ENCODE measurements around the gene NUTM2F. TPM values are rescaled to one million over a fixed set of nuclear protein-coding genes. Genes with fewer than 3 reads are reported as not detected.
"Not testable (repeated sequence)": the region's sequence is repeated elsewhere in the genome, so short reads cannot be mapped to it uniquely, and the experiment has no call there.

The NUTM2F gene
- total RNA-seq, 1 experiment from 2014 or later, result not detected

DNA sequence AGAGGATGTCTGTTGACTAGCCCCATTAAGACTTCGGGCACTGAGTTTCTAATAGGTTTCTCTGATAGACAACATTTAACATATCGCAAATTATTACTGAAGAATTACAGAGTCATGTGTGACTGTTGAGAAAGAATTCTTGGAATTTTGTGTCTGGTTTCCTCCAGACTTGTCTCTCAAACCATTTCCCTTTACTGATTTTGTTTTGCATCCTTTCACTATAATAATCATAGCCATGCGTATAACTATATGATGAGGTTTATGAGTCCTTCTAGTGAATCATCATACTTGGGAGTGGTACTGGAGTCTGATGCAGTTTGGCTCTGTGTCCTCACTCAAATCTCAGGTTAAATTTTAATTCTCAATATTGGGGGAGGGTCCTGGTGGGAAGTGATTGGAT, 42.3 kb downstream of the NUTM2F start:
- Histone ChIP-seq H3K27me3 (no peaks in the 10 kb centered on the region), H3K4me1 (no peaks in the 10 kb centered on the region), H3K36me3 (peaks cover 2% of the 10 kb centered on the region; the same call in 1 of the 2 replicates), H3K9me3 (replicated peaks) (0 out of 2 replicates have a peak, but pooled peaks cover 6% of the 10 kb centered on the region), H3K4me3 (no peak overlapping the region), H3K27ac (no peak overlapping the region)
- no peak for DNase-seq

DNA sequence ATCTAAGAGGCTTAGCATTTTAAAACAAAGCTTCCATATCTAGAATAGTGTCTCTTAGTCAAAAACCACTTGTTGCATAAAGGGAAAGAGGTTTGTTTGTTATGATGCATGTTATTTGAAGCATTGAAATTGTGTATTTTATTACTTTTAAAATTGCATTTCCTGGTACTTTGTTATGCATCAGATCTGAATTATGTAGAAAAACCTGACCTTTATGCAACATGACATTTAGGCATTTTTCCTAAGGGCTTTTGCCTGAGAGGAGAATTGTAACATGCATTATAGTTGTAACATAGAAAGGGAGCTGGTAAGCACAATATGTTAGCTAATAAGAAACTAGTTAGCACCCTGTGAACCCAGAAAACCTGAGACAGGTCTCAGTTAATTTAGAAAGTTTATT, 47.3 kb downstream of the NUTM2F start:
- Histone ChIP-seq H3K36me3 (peaks cover 16% of the 10 kb centered on the region), H3K27me3 (no peaks in the 10 kb centered on the region), H3K27ac (no peak overlapping the region), H3K9me3 (replicated peaks) (0 out of 2 replicates have a peak, but pooled peaks cover 7% of the 10 kb centered on the region), H3K4me3 (no peak overlapping the region), H3K4me1 (no peaks in the 10 kb centered on the region)
- DNase-seq, result no peak

DNA sequence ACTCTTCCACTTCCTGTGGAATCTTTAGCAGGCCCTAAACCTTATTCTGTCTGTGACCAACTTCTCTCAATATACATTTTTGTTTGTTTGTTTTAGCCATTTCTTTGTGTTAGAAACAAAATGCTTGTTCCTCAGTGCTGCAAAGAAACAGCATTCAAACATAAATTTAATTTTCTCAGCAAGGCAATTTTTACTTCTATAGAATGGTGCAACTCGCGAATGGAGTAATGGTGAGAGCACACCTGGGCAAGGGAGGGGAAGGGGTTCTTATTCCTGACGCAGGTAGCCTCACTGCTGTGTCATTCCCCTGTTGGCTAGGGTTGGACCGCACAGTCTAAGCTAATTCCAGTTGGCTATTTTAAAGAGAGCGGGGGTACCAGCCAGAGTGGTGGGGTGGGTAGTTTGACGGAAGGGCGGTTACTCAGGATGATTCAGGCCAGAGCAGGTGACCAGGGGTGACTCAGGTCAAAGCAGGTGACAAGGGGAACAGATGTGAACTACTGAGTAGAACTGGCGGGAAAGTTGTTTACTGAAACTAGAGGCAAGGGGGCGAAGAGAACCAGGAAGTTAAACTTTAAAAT, 47.9 kb downstream of the NUTM2F start:
- 0 out of 2 replicates have a peak, but pooled peaks cover 7% of the 10 kb centered on the region for H3K9me3 ChIP-seq (replicated peaks)
- no peak overlapping the region for H3K27ac ChIP-seq
- H3K4me1 ChIP-seq, result no peaks in the 10 kb centered on the region
- no peak for DNase-seq
- no peaks in the 10 kb centered on the region for H3K27me3 ChIP-seq
- peaks cover 16% of the 10 kb centered on the region for H3K36me3 ChIP-seq
- no peak overlapping the region for H3K4me3 ChIP-seq

DNA sequence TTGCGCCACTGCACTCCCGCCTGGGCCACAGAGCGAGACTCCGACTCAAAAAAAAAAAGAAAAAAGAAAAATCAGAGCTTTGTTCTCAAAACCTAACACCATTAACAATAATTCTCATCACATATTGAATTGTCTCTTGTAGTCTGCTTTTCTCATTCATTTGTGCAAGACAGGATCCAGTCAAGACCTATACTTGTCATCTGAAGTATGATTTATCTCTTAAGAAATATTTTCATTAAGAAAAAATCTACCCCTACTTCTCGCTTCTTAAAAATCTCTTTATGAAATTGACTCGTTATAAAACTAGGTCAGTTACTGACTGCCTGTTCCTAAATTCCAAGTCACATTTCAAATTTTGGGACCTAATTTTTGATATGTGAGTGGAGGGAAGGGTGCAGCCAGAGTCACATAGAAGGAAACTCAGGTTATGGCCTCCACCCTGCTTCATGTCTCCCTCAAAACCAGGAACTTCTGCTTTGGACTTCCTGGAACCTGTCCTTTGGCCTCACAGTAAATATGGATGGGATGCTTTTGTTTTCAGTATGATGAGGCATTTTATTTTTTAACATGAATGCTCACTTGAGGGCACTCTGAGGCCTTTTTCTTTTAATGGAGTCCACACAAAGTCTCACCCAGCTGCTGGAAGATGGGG, 50.4 kb downstream of the NUTM2F start:
- no peak overlapping the region for H3K27ac ChIP-seq

DNA sequence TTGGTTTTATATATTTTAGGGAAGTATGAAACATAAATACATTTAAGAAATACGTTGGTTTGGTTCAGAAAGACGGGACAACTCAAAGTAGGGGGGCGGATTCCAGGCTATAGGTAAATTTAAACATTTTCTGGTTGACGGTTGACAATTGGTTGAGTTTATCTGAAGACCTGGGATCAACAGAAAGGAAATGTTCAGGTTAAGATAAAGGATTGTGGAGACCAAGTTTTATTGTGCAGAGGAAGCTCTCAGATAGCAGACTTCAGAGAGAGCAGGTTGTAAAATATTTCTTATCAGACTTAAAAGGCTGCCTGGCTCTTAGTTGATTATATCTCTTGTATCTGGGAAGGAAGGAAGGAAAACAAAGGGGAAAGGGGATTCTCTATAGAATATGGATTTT, 51.4 kb downstream of the NUTM2F start:
- H3K9me3 ChIP-seq (replicated peaks); DNase-seq; H3K27ac ChIP-seq; H3K4me3 ChIP-seq; H3K4me1 ChIP-seq; H3K27me3 ChIP-seq: not testable (repeated sequence)
- peaks cover 19% of the 10 kb centered on the region for H3K36me3 ChIP-seq

More for the DNA sequence above, 50.4 kb downstream of the NUTM2F start:
- Histone ChIP-seq H3K4me3 (no peak overlapping the region), H3K36me3 (peaks cover 19% of the 10 kb centered on the region), H3K9me3 (replicated peaks) (0 out of 2 replicates have a peak, but pooled peaks cover 4% of the 10 kb centered on the region), H3K4me1 (no peaks in the 10 kb centered on the region), H3K27me3 (no peaks in the 10 kb centered on the region)
- DNase-seq, result no peak

DNA sequence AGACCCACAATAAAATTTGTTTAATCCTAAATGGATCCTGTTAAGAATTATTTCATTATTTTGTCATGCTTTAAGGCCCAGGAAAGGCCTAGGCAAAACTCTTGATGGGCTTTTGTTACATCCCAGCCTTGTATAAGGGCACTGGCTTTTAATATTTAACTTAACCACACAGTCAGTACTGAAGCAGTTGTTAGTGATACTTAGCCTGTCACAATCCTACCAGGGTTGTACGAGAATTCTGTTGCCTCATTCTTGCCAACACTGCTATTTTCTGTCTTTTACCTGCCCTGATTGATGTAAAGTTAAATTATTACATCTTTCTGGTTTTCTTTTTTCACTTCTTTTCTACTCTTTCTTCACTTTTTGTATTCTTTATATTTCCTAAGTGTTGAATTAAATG, 58.4 kb downstream of the NUTM2F start:
- H3K27ac ChIP-seq, result no peak overlapping the region
- no peaks in the 10 kb centered on the region for H3K4me1 ChIP-seq
- peaks cover 5% of the 10 kb centered on the region for H3K9me3 ChIP-seq (replicated peaks)
- H3K27me3 ChIP-seq, result no peaks in the 10 kb centered on the region
- no peak for DNase-seq
- no peak overlapping the region for H3K4me3 ChIP-seq
- peaks cover 7% of the 10 kb centered on the region; the same call in 1 of the 2 replicates for H3K36me3 ChIP-seq

DNA sequence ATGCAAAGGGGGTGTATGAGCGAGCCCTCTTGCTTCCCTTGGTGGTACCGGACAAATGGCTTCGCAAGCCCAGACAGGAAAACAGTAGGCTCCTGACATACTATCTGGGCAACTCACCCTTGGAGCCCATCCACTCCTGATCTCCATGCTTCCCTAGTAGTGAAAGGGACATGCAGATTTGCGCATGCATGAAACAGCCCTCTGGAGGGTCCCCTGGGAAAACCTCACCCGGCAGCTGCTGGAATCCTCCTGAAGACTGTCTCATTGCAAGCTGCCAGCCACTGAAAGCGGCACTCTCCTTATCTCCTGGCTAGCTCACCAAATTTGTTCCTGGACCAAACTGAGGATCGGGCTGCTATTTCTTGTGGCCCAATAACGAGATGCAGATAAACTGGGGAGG, 59.2 kb downstream of the NUTM2F start:
- Histone ChIP-seq H3K36me3 (peaks cover 6% of the 10 kb centered on the region; the same call in 1 of the 2 replicates), H3K27me3 (no peaks in the 10 kb centered on the region), H3K9me3 (replicated peaks) (peaks cover 5% of the 10 kb centered on the region), H3K4me3 (no peak overlapping the region), H3K4me1 (no peaks in the 10 kb centered on the region), H3K27ac (no peak overlapping the region)
- DNase-seq, result peak; percentile 44 to 52

Other genes with a start within 250 kb of the NUTM2F start
- 19.8 and 23.9 TPM in 2 replicates for gene PTPDC1, start 244.2 kb downstream of the NUTM2F start, total RNA-seq (2014; rRNA removed; shearing (Covaris generic))
- gene ZNF169, start 69.3 kb downstream of the NUTM2F start, total RNA-seq (2014; rRNA removed; shearing (Covaris generic)), result 3.0 and 4.1 TPM in 2 replicates
- not detected in 2 replicates for gene PCAT7, start 226.4 kb upstream of the NUTM2F start, total RNA-seq (2014; rRNA removed; shearing (Covaris generic))